ENCODE results near the gene PLCB1. TPM values are rescaled to one million over a fixed set of nuclear protein-coding genes. Genes with fewer than 3 reads are reported as not detected.

The PLCB1 gene
- total RNA-seq, 1 donor from 2014 or later, result 10.8 TPM

DNA sequence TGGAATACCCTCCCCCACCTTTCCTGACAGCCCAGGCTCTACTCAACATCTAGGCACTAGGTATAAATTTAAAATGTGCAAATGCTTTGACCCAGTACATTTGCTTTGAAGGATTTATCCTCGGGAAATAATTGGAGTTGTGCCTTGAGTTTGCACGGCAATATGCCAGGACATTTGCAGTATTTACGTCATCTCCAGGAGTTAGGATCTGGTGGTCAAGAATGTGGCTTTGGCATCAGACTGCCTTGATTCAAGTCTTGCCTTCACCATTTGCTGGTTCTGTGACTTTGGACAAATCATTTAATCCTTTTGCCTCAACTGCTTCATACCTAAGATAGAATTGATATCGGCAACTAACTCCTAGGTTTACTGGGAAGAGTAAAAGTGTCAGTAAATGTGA is 169.6 kb downstream of the PLCB1 start:
- Mint-ChIP-seq H3K4me3 (ENCODE audit: unreplicated experiment) (no peak overlapping the region), H3K9me3 (ENCODE audit: low read depth) (no peaks in the 10 kb centered on the region), H3K4me1 (ENCODE audit: low read depth) (no peaks in the 10 kb centered on the region), H3K27ac (ENCODE audit: unreplicated experiment) (no peak overlapping the region), H3K27me3 (ENCODE audit: low read depth) (no peaks in the 10 kb centered on the region), H3K36me3 (ENCODE audit: low read depth) (no peaks in the 10 kb centered on the region)
- DNase-seq (ENCODE audit: low spot score), result no peak
- TF ChIP-seq, protein P1, sequence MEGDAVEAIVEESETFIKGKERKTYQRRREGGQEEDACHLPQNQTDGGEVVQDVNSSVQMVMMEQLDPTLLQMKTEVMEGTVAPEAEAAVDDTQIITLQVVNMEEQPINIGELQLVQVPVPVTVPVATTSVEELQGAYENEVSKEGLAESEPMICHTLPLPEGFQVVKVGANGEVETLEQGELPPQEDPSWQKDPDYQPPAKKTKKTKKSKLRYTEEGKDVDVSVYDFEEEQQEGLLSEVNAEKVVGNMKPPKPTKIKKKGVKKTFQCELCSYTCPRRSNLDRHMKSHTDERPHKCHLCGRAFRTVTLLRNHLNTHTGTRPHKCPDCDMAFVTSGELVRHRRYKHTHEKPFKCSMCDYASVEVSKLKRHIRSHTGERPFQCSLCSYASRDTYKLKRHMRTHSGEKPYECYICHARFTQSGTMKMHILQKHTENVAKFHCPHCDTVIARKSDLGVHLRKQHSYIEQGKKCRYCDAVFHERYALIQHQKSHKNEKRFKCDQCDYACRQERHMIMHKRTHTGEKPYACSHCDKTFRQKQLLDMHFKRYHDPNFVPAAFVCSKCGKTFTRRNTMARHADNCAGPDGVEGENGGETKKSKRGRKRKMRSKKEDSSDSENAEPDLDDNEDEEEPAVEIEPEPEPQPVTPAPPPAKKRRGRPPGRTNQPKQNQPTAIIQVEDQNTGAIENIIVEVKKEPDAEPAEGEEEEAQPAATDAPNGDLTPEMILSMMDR (IDR thresholded peaks at IDR 0.05), result no peak

DNA sequence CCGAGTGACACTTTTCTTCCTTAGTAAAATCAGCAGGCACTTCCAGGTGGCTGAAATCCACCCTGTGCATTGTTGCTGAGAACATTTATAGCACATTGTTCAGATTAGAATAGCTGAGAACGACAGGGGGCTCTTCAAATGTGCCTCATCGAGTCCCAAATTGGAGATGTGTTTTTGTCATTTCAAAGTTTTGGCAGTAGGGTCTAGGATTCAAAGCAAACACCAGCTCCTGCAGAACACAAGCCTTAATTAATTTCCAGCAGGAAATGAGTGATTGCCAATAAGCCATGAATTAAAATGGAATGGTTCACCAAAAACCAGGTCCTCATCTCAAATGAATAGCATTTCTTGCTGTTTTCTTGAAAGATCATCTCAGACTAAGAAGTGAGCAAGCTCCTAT is 171.6 kb downstream of the PLCB1 start:
- DNase-seq (ENCODE audit: low spot score), result no peak
- no peaks in the 10 kb centered on the region for H3K27me3 Mint-ChIP-seq (ENCODE audit: low read depth)
- H3K36me3 Mint-ChIP-seq (ENCODE audit: low read depth), result no peaks in the 10 kb centered on the region
- no peak overlapping the region for H3K27ac Mint-ChIP-seq (ENCODE audit: unreplicated experiment)
- H3K4me1 Mint-ChIP-seq (ENCODE audit: low read depth), result no peaks in the 10 kb centered on the region
- TF ChIP-seq, protein P1 (IDR thresholded peaks at IDR 0.05), result no peak
- no peaks in the 10 kb centered on the region for H3K9me3 Mint-ChIP-seq (ENCODE audit: low read depth)
- no peak overlapping the region for H3K4me3 Mint-ChIP-seq (ENCODE audit: unreplicated experiment)

DNA sequence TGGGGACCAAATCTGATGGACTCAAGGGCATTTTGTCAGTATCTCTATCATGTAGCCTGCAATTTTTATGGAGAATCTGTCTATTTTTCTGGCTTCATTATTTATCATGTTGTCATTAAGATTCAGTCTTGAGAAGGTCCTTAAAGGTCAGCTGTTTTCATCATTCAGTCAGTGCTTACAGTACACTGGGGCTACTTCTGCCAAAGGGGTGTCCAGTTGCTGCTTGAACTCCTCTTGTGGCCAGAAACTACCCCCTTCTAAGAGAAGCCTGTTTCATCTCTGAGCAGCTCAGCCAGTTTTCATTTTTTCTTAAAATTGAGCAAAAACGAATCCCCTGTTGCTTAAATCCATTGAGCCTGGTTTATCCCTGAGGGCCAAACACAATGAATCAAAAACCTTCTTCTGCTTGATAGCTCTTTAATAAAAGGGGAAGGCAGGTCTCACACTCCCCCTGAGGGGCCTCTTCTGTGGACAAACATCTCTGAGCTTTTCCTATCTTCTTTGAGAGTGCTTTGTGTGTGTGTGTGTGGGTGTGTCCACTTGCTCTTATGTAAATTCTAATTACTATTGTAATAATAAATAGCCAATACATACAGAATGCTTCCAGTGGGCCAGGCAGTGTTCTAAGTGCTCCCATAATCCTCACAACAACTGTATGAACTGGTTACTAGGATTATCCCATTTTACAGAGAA is 172.2 kb downstream of the PLCB1 start:
- no peak overlapping the region for H3K4me3 Mint-ChIP-seq (ENCODE audit: unreplicated experiment)
- H3K4me1 Mint-ChIP-seq (ENCODE audit: low read depth), result peaks cover 5% of the 10 kb centered on the region
- TF ChIP-seq, protein P1 (IDR thresholded peaks at IDR 0.05), result no peak
- DNase-seq (ENCODE audit: low spot score), result no peak
- H3K36me3 Mint-ChIP-seq (ENCODE audit: low read depth), result no peaks in the 10 kb centered on the region
- H3K9me3 Mint-ChIP-seq (ENCODE audit: low read depth), result no peaks in the 10 kb centered on the region
- no peaks in the 10 kb centered on the region for H3K27me3 Mint-ChIP-seq (ENCODE audit: low read depth)
- H3K27ac Mint-ChIP-seq (ENCODE audit: unreplicated experiment), result no peak overlapping the region

DNA sequence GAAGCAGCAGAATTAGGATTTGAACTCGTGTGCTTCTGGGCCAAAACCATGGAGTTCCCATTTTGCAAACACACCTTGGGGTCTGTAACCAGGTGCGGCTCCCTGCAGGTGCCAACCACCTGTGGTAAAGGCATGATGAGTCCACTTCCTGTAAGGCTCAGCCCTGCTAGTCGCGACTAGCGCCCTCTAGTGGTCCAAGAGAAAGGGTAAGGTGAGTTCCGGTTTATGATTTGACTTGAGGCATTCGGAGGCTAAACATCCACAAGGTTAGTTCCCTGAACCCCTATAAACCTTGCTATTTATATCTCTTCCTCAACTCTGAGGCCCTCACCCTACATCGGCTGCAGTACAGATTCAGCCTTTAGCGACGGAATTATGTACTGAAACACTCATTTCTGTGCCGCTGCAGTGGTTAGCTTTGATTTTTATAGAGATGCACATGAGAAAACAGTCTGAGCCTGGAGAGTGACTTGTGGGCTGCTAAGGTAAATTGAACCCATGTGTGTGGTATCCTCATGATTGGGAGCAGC is 173.4 kb downstream of the PLCB1 start:
- no peak overlapping the region for H3K27ac Mint-ChIP-seq (ENCODE audit: unreplicated experiment)

DNA sequence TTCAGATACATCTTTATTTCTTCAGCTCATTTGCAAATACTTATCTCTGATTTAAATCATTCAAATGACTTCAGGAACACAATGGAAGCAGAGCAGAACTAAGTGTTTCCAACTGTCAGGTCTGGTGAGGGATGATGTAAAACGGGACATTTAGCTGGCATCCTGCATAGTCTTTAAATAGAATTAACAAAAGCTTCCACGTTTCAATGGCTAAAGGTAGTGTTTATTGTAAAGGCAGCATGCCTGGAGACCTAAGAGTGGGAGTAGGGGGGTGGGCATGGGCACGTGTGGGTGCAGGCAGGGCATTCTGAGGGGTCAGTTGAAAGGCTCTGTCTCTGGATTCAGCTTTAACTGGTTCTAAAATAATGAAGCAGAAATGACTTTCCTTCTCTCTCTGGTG is 174.9 kb downstream of the PLCB1 start:
- H3K4me3 Mint-ChIP-seq (ENCODE audit: unreplicated experiment), result no peak overlapping the region
- peaks cover 11% of the 10 kb centered on the region for H3K4me1 Mint-ChIP-seq (ENCODE audit: low read depth)
- no peaks in the 10 kb centered on the region for H3K27me3 Mint-ChIP-seq (ENCODE audit: low read depth)
- TF ChIP-seq, protein P1 (IDR thresholded peaks at IDR 0.05), result no peak
- no peaks in the 10 kb centered on the region for H3K36me3 Mint-ChIP-seq (ENCODE audit: low read depth)
- no peak overlapping the region for H3K27ac Mint-ChIP-seq (ENCODE audit: unreplicated experiment)
- no peaks in the 10 kb centered on the region for H3K9me3 Mint-ChIP-seq (ENCODE audit: low read depth)
- no peak for DNase-seq (ENCODE audit: low spot score)

More for the DNA sequence above, 173.4 kb downstream of the PLCB1 start:
- Mint-ChIP-seq H3K9me3 (ENCODE audit: low read depth) (no peaks in the 10 kb centered on the region), H3K27me3 (ENCODE audit: low read depth) (no peaks in the 10 kb centered on the region), H3K4me3 (ENCODE audit: unreplicated experiment) (no peak overlapping the region), H3K4me1 (ENCODE audit: low read depth) (peaks cover 11% of the 10 kb centered on the region), H3K36me3 (ENCODE audit: low read depth) (no peaks in the 10 kb centered on the region)
- DNase-seq (ENCODE audit: low spot score), result no peak
- TF ChIP-seq, protein P1 (IDR thresholded peaks at IDR 0.05), result peak; percentile 79

Measured in chondrocyte (in vitro differentiated cells).